GM23338 (cell line): ENCODE results near the gene PNPLA8. TPM values are rescaled to one million over a fixed set of nuclear protein-coding genes. Genes with fewer than 3 reads are reported as not detected.

Source experiments
- ATAC-seq: fragments of 200-7000 bp; cut with Tn5 transposase; 3 replicates; pipeline ENCODE4 v1.9.1; 2020
- DNase-seq: peaks from one replicate; pipeline ENCODE4 v3.0.0-alpha.2; 2015; ENCODE audit warnings: low spot score
- H2AFZ ChIP-seq: fragments of 200-600 bp; sonication (generic); 2 replicates; pipeline ENCODE4 v1.8.0; 2016; ENCODE audit warnings: antibody characterized with exemption, mild to moderate bottlenecking, moderate library complexity
- H3F3A ChIP-seq: fragments of 200-600 bp; sonication (generic); replicated peaks from 2 replicates; pipeline ENCODE4 v1.8.0; 2017; ENCODE audit warnings: antibody characterized with exemption, mixed run types, low read depth
- H3K27ac ChIP-seq: fragments of 200-600 bp; sonication (generic); 2 replicates; pipeline ENCODE4 v1.6.1; 2016; ENCODE audit warnings: low read depth
- H3K27me3 ChIP-seq: fragments of 200-600 bp; sonication (generic); 2 replicates; pipeline ENCODE4 v1.8.0; 2016; ENCODE audit warnings: mild to moderate bottlenecking, mixed run types, moderate library complexity; ENCODE audit not compliant: insufficient read depth
- H3K36me3 ChIP-seq: fragments of 200-600 bp; sonication (generic); 2 replicates; pipeline ENCODE4 v1.8.0; 2016; ENCODE audit warnings: mild to moderate bottlenecking; ENCODE audit not compliant: insufficient read depth
- H3K4me1 ChIP-seq: fragments of 200-600 bp; sonication (generic); 2 replicates; pipeline ENCODE4 v1.8.0; 2016; ENCODE audit warnings: mild to moderate bottlenecking, moderate library complexity; ENCODE audit not compliant: insufficient read depth
- H3K4me2 ChIP-seq: fragments of 200-600 bp; sonication (generic); 2 replicates; pipeline ENCODE4 v1.7.1; 2017; ENCODE audit warnings: mixed run types
- H3K4me3 ChIP-seq: fragments of 200-600 bp; sonication (generic); 2 replicates; pipeline ENCODE4 v1.6.1; 2016; ENCODE audit warnings: mixed run types
- H3K79me2 ChIP-seq: fragments of 200-600 bp; sonication (generic); replicated peaks from 2 replicates; pipeline ENCODE4 v1.8.0; 2017; ENCODE audit warnings: mild to moderate bottlenecking; ENCODE audit not compliant: insufficient read depth
- H3K9me2 ChIP-seq: fragments of 200-600 bp; sonication (generic); 2 replicates; pipeline ENCODE4 v1.8.0; 2017; ENCODE audit not compliant: insufficient read depth
- H4K20me1 ChIP-seq: fragments of 200-600 bp; sonication (generic); replicated peaks from 2 replicates; pipeline ENCODE4 v1.8.0; 2017; ENCODE audit warnings: mild to moderate bottlenecking; ENCODE audit not compliant: insufficient read depth
- H3K27ac Mint-ChIP-seq: 2 replicates; pipeline ENCODE4 v1.8.0; 2020; ENCODE audit warnings: inconsistent platforms, mild to moderate bottlenecking, moderate library complexity, mixed read lengths
- H3K27me3 Mint-ChIP-seq: 3 replicates; pipeline ENCODE4 v1.8.0; 2022; ENCODE audit warnings: low read depth, mild to moderate bottlenecking, moderate library complexity, mixed read lengths, inconsistent platforms; ENCODE audit not compliant: insufficient read depth, poor library complexity
- H3K36me3 Mint-ChIP-seq: 3 replicates; pipeline ENCODE4 v1.8.0; 2021; ENCODE audit warnings: low read depth, mild to moderate bottlenecking, inconsistent platforms, moderate library complexity, mixed read lengths
- H3K4me1 Mint-ChIP-seq: 3 replicates; pipeline ENCODE4 v1.8.0; 2020; ENCODE audit warnings: mild to moderate bottlenecking, inconsistent platforms, mixed read lengths
- H3K4me3 Mint-ChIP-seq: 3 replicates; pipeline ENCODE4 v1.8.0; 2021; ENCODE audit warnings: moderate library complexity, mild to moderate bottlenecking, inconsistent platforms, mixed read lengths
- H3K9me3 Mint-ChIP-seq: 3 replicates; pipeline ENCODE4 v1.8.0; 2020; ENCODE audit warnings: moderate library complexity, mild to moderate bottlenecking, inconsistent platforms, mixed read lengths
- CREB1 ChIP-seq: fragments of 250-450 bp; sonication (Bioruptor Pico); IDR thresholded peaks from 2 replicates; pipeline ENCODE4 v1.5.0; 2020; ENCODE audit warnings: low read depth, mild to moderate bottlenecking, moderate library complexity
- EZH2 ChIP-seq: fragments of 200-600 bp; sonication (generic); IDR thresholded peaks from one replicate; pipeline ENCODE4 v1.8.0; 2017; ENCODE audit warnings: antibody characterized with exemption, mild to moderate bottlenecking, low read depth; ENCODE audit not compliant: unreplicated experiment
- EZH2phosphoT487 ChIP-seq: fragments of 200-600 bp; sonication (generic); IDR thresholded peaks from one replicate; pipeline ENCODE4 v1.8.1; 2018; ENCODE audit warnings: antibody characterized with exemption; ENCODE audit not compliant: unreplicated experiment
- JUNB ChIP-seq: IDR thresholded peaks from one replicate; pipeline ENCODE4 v1.6.1; 2016; ENCODE audit warnings: antibody characterized with exemption; ENCODE audit not compliant: unreplicated experiment
- NANOG ChIP-seq: IDR thresholded peaks from 2 replicates; pipeline ENCODE4 v1.6.1; 2016; ENCODE audit warnings: antibody characterized with exemption, borderline replicate concordance
- POLR2AphosphoS5 ChIP-seq: IDR thresholded peaks from 2 replicates; pipeline ENCODE4 v1.6.1; 2016; ENCODE audit warnings: antibody characterized with exemption, low read depth
- STAT1 ChIP-seq: IDR thresholded peaks from one replicate; pipeline ENCODE4 v1.6.1; 2016; ENCODE audit warnings: antibody characterized with exemption; ENCODE audit not compliant: unreplicated experiment
- ZNF114 ChIP-seq: fragments of 250-450 bp; sonication (Bioruptor Pico); IDR thresholded peaks from 2 replicates; pipeline ENCODE4 v1.5.0; 2020; ENCODE audit warnings: mild to moderate bottlenecking, moderate library complexity
- ZNF331 ChIP-seq: fragments of 250-450 bp; sonication (Bioruptor Pico); IDR thresholded peaks from 2 replicates; pipeline ENCODE4 v1.5.0; 2020; ENCODE audit warnings: low read depth, mild to moderate bottlenecking, moderate library complexity
- polyA plus RNA-seq: library from polyadenylated mRNA; unstranded; fragments of >200 nt; fragmentation: Nextera tagmentation; extraction: Ambion mirVana; gene quantifications from 2 replicates; pipeline ENCODE4 v1.2.1, GENCODE V29; 2016
- total RNA-seq: library from RNA; depleted of rRNA; stranded (reverse); fragments of >200 nt; shearing (Covaris generic); gene quantifications from 2 replicates; pipeline ENCODE4 v1.2.3, GENCODE V29; 2014
- TF ChIP-seq, protein P1 (sequence below): IDR thresholded peaks from 2 replicates; pipeline ENCODE4 v1.6.1; 2016; ENCODE audit warnings: antibody characterized with exemption
- TF ChIP-seq, protein P2 (sequence below), 2 experiments: fragments of 200-600 bp in 1 of 2; sonication (generic) in 1 of 2; conservative IDR thresholded peaks; 2 replicates each; pipeline versions ENCODE4 v1.5.1 to v1.6.1; 2016 to 2017; ENCODE audit warnings: antibody characterized with exemption in 2 of 2, low read depth in 2 of 2, mild to moderate bottlenecking in 2 of 2, moderate library complexity in 1 of 2
- TF ChIP-seq, protein P3 (sequence below): IDR thresholded peaks from one replicate; pipeline ENCODE4 v1.6.1; 2018; ENCODE audit warnings: antibody characterized with exemption; ENCODE audit not compliant: unreplicated experiment
- TF ChIP-seq, protein P4 (sequence below): fragments of 250-450 bp; sonication (Bioruptor Pico); IDR thresholded peaks from 2 replicates; pipeline ENCODE4 v1.5.0; 2020; ENCODE audit warnings: mild to moderate bottlenecking, moderate library complexity

The PNPLA8 gene
- total and polyA plus RNA-seq, 2 experiments from 2014 or later, result 12.5 to 13.6 TPM

DNA sequence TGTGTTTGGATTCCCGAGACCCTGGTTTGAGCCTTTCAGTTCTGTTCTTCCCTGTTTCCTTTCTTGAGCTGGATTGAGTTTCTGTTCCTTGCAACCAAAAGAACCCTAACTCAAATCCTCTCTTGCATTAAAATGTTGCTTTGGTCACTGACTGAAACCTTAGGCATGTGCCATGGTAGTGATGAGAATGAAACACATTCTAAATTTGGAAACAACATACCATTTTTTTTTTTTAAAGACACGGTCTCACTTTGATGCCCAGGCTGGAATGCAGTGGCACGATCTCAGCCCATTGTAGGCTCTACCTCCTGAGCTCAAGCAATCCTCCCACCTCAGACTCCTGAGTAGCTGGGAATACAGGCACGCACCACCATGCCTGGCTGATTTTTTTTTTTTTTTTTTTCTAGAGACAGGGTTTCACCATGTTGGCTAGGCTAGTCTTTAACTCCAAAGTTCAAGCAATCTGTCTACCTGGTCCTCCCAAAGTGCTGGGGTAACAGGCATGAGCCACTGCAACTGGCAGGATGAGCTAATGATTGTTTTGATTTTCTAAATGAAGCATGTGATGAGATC is 35.2 kb upstream of the PNPLA8 start:
- no peak overlapping the region for H3K4me3 ChIP-seq
- Mint-ChIP-seq H3K9me3 (peaks cover 20% of the 10 kb centered on the region), H3K27ac (no peak overlapping the region), H3K4me1 (no peaks in the 10 kb centered on the region; the same call in 1 of the 3 replicates), H3K4me3 (no peak overlapping the region), H3K27me3 (peaks cover 2% of the 10 kb centered on the region), H3K36me3 (peaks cover 43% of the 10 kb centered on the region)
- DNase-seq (no peak), ATAC-seq (no peak; the same call in 2 of the 3 replicates)
- H3K27me3 ChIP-seq, result no peaks in the 10 kb centered on the region
- H3F3A ChIP-seq, result no peaks in the 10 kb centered on the region
- peaks cover 6% of the 10 kb centered on the region; the same call in 1 of the 2 replicates for H3K36me3 ChIP-seq
- no peaks in the 10 kb centered on the region for H3K9me2 ChIP-seq
- H3K79me2 ChIP-seq, result peaks cover 7% of the 10 kb centered on the region
- H4K20me1 ChIP-seq, result 0 out of 2 replicates have a peak, but pooled peaks cover 4% of the 10 kb centered on the region
- no peak overlapping the region for H3K4me2 ChIP-seq
- no peak overlapping the region for H3K27ac ChIP-seq
- H3K4me1 ChIP-seq, result no peaks in the 10 kb centered on the region
- no peak overlapping the region for H2AFZ ChIP-seq
- TF ChIP-seq, protein P1, sequence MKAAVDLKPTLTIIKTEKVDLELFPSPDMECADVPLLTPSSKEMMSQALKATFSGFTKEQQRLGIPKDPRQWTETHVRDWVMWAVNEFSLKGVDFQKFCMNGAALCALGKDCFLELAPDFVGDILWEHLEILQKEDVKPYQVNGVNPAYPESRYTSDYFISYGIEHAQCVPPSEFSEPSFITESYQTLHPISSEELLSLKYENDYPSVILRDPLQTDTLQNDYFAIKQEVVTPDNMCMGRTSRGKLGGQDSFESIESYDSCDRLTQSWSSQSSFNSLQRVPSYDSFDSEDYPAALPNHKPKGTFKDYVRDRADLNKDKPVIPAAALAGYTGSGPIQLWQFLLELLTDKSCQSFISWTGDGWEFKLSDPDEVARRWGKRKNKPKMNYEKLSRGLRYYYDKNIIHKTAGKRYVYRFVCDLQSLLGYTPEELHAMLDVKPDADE, result no peak
- TF ChIP-seq, protein P2, sequence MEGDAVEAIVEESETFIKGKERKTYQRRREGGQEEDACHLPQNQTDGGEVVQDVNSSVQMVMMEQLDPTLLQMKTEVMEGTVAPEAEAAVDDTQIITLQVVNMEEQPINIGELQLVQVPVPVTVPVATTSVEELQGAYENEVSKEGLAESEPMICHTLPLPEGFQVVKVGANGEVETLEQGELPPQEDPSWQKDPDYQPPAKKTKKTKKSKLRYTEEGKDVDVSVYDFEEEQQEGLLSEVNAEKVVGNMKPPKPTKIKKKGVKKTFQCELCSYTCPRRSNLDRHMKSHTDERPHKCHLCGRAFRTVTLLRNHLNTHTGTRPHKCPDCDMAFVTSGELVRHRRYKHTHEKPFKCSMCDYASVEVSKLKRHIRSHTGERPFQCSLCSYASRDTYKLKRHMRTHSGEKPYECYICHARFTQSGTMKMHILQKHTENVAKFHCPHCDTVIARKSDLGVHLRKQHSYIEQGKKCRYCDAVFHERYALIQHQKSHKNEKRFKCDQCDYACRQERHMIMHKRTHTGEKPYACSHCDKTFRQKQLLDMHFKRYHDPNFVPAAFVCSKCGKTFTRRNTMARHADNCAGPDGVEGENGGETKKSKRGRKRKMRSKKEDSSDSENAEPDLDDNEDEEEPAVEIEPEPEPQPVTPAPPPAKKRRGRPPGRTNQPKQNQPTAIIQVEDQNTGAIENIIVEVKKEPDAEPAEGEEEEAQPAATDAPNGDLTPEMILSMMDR (conservative IDR thresholded peaks at IDR 0.05; ENCODE audit: low read depth in 2 of 2), result no peak
- TF ChIP-seq, protein P3, sequence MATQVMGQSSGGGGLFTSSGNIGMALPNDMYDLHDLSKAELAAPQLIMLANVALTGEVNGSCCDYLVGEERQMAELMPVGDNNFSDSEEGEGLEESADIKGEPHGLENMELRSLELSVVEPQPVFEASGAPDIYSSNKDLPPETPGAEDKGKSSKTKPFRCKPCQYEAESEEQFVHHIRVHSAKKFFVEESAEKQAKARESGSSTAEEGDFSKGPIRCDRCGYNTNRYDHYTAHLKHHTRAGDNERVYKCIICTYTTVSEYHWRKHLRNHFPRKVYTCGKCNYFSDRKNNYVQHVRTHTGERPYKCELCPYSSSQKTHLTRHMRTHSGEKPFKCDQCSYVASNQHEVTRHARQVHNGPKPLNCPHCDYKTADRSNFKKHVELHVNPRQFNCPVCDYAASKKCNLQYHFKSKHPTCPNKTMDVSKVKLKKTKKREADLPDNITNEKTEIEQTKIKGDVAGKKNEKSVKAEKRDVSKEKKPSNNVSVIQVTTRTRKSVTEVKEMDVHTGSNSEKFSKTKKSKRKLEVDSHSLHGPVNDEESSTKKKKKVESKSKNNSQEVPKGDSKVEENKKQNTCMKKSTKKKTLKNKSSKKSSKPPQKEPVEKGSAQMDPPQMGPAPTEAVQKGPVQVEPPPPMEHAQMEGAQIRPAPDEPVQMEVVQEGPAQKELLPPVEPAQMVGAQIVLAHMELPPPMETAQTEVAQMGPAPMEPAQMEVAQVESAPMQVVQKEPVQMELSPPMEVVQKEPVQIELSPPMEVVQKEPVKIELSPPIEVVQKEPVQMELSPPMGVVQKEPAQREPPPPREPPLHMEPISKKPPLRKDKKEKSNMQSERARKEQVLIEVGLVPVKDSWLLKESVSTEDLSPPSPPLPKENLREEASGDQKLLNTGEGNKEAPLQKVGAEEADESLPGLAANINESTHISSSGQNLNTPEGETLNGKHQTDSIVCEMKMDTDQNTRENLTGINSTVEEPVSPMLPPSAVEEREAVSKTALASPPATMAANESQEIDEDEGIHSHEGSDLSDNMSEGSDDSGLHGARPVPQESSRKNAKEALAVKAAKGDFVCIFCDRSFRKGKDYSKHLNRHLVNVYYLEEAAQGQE, result no peak
- no peak for TF ChIP-seq NANOG
- TF ChIP-seq POLR2AphosphoS5, result no peak
- TF ChIP-seq CREB1 (CRISPR knock-in tag), result no peak
- TF ChIP-seq EZH2, result no peak
- no peak for TF ChIP-seq JUNB
- no peak for TF ChIP-seq STAT1
- TF ChIP-seq ZNF114 (CRISPR knock-in tag), result no peak
- TF ChIP-seq, protein P4, sequence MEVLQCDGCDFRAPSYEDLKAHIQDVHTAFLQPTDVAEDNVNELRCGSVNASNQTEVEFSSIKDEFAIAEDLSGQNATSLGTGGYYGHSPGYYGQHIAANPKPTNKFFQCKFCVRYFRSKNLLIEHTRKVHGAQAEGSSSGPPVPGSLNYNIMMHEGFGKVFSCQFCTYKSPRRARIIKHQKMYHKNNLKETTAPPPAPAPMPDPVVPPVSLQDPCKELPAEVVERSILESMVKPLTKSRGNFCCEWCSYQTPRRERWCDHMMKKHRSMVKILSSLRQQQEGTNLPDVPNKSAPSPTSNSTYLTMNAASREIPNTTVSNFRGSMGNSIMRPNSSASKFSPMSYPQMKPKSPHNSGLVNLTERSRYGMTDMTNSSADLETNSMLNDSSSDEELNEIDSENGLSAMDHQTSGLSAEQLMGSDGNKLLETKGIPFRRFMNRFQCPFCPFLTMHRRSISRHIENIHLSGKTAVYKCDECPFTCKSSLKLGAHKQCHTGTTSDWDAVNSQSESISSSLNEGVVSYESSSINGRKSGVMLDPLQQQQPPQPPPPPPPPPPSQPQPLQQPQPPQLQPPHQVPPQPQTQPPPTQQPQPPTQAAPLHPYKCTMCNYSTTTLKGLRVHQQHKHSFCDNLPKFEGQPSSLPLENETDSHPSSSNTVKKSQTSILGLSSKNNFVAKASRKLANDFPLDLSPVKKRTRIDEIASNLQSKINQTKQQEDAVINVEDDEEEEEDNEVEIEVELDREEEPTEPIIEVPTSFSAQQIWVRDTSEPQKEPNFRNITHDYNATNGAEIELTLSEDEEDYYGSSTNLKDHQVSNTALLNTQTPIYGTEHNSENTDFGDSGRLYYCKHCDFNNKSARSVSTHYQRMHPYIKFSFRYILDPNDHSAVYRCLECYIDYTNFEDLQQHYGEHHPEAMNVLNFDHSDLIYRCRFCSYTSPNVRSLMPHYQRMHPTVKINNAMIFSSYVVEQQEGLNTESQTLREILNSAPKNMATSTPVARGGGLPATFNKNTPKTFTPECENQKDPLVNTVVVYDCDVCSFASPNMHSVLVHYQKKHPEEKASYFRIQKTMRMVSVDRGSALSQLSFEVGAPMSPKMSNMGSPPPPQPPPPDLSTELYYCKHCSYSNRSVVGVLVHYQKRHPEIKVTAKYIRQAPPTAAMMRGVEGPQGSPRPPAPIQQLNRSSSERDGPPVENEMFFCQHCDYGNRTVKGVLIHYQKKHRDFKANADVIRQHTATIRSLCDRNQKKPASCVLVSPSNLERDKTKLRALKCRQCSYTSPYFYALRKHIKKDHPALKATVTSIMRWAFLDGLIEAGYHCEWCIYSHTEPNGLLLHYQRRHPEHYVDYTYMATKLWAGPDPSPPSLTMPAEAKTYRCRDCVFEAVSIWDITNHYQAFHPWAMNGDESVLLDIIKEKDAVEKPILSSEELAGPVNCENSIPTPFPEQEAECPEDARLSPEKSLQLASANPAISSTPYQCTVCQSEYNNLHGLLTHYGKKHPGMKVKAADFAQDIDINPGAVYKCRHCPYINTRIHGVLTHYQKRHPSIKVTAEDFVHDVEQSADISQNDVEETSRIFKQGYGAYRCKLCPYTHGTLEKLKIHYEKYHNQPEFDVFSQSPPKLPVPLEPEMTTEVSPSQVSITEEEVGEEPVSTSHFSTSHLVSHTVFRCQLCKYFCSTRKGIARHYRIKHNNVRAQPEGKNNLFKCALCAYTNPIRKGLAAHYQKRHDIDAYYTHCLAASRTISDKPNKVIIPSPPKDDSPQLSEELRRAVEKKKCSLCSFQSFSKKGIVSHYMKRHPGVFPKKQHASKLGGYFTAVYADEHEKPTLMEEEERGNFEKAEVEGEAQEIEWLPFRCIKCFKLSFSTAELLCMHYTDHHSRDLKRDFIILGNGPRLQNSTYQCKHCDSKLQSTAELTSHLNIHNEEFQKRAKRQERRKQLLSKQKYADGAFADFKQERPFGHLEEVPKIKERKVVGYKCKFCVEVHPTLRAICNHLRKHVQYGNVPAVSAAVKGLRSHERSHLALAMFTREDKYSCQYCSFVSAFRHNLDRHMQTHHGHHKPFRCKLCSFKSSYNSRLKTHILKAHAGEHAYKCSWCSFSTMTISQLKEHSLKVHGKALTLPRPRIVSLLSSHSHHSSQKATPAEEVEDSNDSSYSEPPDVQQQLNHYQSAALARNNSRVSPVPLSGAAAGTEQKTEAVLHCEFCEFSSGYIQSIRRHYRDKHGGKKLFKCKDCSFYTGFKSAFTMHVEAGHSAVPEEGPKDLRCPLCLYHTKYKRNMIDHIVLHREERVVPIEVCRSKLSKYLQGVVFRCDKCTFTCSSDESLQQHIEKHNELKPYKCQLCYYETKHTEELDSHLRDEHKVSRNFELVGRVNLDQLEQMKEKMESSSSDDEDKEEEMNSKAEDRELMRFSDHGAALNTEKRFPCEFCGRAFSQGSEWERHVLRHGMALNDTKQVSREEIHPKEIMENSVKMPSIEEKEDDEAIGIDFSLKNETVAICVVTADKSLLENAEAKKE, result no peak
- no peak for TF ChIP-seq ZNF331
- no peak for TF ChIP-seq EZH2phosphoT487
